Esophagus muscularis mucosa (tissue), 4 donors: ENCODE results near the gene ATG3. TPM values are rescaled to one million over a fixed set of nuclear protein-coding genes. Genes with fewer than 3 reads are reported as not detected.
"Not testable (repeated sequence)": the region's sequence is repeated elsewhere in the genome, so short reads cannot be mapped to it uniquely, and the experiment has no call there.

Experiments
- DNase-seq: peaks from one replicate; pipeline ENCODE4 v3.0.0-alpha.2; 2017; ENCODE audit errors: extremely low spot score
- H3K27ac ChIP-seq, 4 donors: fragments of 200-600 bp; sonication (generic); replicated peaks in 1 of 4; 1 replicate in 3 of 4; 2 replicates in 1 of 4; pipeline ENCODE4 v1.5.1; 2016 to 2019; ENCODE audit warnings: mild to moderate bottlenecking in 1 of 4
- H3K27me3 ChIP-seq, 4 donors: fragments of 200-600 bp; sonication (generic); one replicate each; pipeline versions ENCODE4 v1.5.1 to v1.6.0; 2016 to 2019
- H3K36me3 ChIP-seq, 4 donors: fragments of 200-600 bp; sonication (generic); one replicate each; pipeline ENCODE4 v1.5.1; 2016 to 2019
- H3K4me1 ChIP-seq, 4 donors: fragments of 200-600 bp; sonication (generic); one replicate each; pipeline ENCODE4 v1.5.1; 2016 to 2019
- H3K4me3 ChIP-seq, 4 donors: fragments of 200-600 bp; sonication (generic); 1 replicate in 2 of 4; 2 replicates in 2 of 4; pipeline ENCODE4 v1.5.1; 2016 to 2019; ENCODE audit warnings: mild to moderate bottlenecking in 4 of 4, moderate library complexity in 1 of 4
- H3K9me3 ChIP-seq, 4 donors: fragments of 200-600 bp; sonication (generic); 1 replicate in 3 of 4; 2 replicates in 1 of 4; pipeline ENCODE4 v1.5.1; 2016 to 2019
- EP300 ChIP-seq: sonication (generic); formaldehyde crosslinking; IDR thresholded peaks from one replicate; pipeline ENCODE4 v1.6.1; 2017; ENCODE audit warnings: antibody characterized with exemption
- POLR2A ChIP-seq: fragments of 450-650 bp; IDR thresholded peaks from one replicate; pipeline ENCODE4 v1.6.1; 2017; ENCODE audit warnings: antibody characterized with exemption, moderate library complexity, mild to moderate bottlenecking, low read depth
- POLR2AphosphoS5 ChIP-seq, 2 donors: sonication (generic); formaldehyde crosslinking; IDR thresholded peaks; one replicate each; pipeline ENCODE4 v1.6.1; 2017; ENCODE audit warnings: antibody characterized with exemption in 2 of 2
- WGBS: methylation state at CpG from one replicate; pipeline ENCODE4 v1.1.5; 2018; 5-methylcytosine and 5-hydroxymethylcytosine counted together
- intact Hi-C: fragments of 100-400 bp; cut with DNase I; formaldehyde crosslinking; loops from one replicate; pipeline ENCODE4 v1.15.1; 2023
- total RNA-seq, 4 donors: library from RNA; depleted of rRNA; stranded (reverse); fragments of >200 nt; gene quantifications; one replicate each; pipeline versions ENCODE4 v1.1.0 to v1.2.1, GENCODE V29; 2016
- TF ChIP-seq, protein P1 (sequence below), 3 experiments: fragments of 200-600 bp in 2 of 3; fragments of 450-650 bp in 1 of 3; sonication (generic) in 2 of 3; IDR thresholded peaks; one replicate each; pipeline ENCODE4 v1.5.1; 2017 to 2019; ENCODE audit warnings: antibody characterized with exemption in 3 of 3, mild to moderate bottlenecking in 2 of 3, moderate library complexity in 1 of 3

ATG3 gene
- total RNA-seq, 4 donors from 2014 or later: 41.3 to 60.3 (median 57.2) TPM

DNA sequence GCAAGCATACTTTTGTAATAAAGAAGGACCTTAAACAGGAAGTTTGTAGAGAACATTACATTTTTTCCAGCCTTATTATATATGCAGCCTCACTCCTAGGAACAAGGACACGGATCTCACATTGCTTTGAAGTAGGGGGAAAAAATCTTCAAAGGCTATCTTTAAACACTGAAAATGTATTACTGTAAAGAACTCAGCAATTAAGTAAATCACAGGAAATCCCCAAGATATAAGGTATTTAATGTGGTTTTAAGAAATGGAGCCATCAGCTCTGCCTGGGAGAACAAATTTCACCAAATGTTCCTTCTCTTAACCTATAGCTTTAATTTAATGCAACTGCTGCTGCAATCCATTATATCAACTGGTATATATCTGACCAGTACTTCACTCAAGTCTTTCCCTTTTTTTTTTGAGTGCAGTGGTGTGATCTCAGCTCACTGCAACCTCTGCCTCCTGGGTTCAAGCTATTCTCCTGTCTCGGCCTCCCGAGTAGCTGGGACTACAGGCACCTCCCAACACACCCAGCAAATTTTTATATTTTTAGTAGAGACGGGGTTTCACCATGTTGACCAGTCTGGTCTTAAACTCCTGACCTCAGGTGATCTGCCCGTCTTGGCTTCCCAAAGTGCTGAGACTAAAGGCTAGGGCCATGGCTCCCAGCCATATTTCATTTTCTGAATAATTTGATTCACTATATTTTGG is 65.2 kb downstream of the ATG3 start:
- no peak for DNase-seq
- H3K27ac ChIP-seq: no peak overlapping the region
- WGBS: 89% methylated on average over 5 of the region's 5 CpGs
- no peak overlapping the region for H3K4me3 ChIP-seq
- no peaks in the 10 kb centered on the region for H3K27me3 ChIP-seq
- no peaks in the 10 kb centered on the region for H3K9me3 ChIP-seq
- intact Hi-C loops: no loop called here
- H3K36me3 ChIP-seq: no peaks in the 10 kb centered on the region
- no peaks in the 10 kb centered on the region for H3K4me1 ChIP-seq
- no peak for TF ChIP-seq POLR2AphosphoS5 (IDR thresholded peaks at IDR 0.05)
- TF ChIP-seq POLR2A: no peak
- TF ChIP-seq, protein P1, sequence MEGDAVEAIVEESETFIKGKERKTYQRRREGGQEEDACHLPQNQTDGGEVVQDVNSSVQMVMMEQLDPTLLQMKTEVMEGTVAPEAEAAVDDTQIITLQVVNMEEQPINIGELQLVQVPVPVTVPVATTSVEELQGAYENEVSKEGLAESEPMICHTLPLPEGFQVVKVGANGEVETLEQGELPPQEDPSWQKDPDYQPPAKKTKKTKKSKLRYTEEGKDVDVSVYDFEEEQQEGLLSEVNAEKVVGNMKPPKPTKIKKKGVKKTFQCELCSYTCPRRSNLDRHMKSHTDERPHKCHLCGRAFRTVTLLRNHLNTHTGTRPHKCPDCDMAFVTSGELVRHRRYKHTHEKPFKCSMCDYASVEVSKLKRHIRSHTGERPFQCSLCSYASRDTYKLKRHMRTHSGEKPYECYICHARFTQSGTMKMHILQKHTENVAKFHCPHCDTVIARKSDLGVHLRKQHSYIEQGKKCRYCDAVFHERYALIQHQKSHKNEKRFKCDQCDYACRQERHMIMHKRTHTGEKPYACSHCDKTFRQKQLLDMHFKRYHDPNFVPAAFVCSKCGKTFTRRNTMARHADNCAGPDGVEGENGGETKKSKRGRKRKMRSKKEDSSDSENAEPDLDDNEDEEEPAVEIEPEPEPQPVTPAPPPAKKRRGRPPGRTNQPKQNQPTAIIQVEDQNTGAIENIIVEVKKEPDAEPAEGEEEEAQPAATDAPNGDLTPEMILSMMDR (IDR thresholded peaks at IDR 0.05): no peak
- TF ChIP-seq EP300: no peak

DNA sequence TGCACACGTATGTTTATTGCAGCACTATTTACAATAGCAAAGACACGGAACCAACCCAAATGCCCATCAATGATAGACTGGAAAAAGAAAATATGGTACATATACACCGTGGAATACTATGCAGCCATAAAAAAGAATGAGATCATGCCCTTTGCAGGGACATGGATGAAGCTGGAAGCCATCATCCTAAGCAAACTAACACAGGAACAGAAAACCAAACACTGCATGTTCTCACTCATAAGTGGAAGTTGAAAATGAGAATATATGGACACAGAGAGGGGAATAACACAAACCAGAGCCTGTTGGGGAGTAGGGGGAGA is 67.4 kb downstream of the ATG3 start:
- WGBS: 93% methylated on average over 3 of the region's 3 CpGs
- H3K36me3 ChIP-seq, H3K9me3 ChIP-seq, intact Hi-C loops, DNase-seq, H3K4me1 ChIP-seq, H3K27me3 ChIP-seq, H3K4me3 ChIP-seq, H3K27ac ChIP-seq: not testable (repeated sequence)

DNA sequence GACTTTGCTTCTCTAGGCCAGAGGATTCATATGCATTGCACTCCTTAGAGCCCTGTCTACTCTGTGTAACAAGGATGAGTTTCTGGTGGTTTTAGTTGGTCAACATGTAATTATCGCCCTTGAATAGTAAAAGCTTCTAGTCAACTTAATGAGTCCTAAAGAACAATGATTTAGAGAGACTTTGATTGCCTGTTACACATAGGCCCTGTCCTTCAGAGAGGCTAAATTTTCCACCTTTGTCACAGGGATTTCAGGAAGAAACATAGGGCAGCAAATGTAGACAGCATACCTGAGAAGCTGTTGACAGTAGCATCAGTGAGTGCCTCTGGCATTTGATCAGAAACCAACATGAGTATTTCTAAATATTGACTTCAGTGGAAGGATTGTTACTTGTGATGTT is 69.6 kb downstream of the ATG3 start:
- Histone ChIP-seq H3K27ac (no peak overlapping the region), H3K4me1 (no peaks in the 10 kb centered on the region), H3K27me3 (no peaks in the 10 kb centered on the region), H3K4me3 (no peak overlapping the region), H3K36me3 (no peaks in the 10 kb centered on the region), H3K9me3 (no peaks in the 10 kb centered on the region)
- TF ChIP-seq EP300 (no peak), POLR2A (no peak), POLR2AphosphoS5 (IDR thresholded peaks at IDR 0.05) (no peak)
- TF ChIP-seq, protein P1 (IDR thresholded peaks at IDR 0.05): no peak
- no peak for DNase-seq
- intact Hi-C loops: no loop called here
- WGBS: 100% methylated on average over 1 of the region's 1 CpG

DNA sequence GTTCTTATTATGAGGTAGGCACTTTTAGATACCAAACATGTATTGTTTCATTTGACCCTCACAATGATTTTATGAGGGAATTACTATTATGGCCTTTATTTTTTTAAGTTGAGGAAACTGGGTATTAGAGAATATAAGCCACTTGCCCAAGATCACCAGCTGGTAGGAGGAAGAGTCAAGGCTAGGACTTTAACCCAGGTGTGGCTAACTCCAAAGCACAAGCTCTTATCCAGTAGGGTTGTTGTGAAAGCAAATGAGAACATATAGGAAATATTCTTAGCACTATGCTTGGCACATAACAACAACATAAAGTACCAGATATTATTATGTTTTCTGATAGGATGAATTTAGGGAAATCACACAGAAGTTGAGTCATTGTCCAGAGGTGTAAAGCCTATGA is 70.4 kb downstream of the ATG3 start:
- Histone ChIP-seq H3K27ac (no peak overlapping the region), H3K4me1 (no peaks in the 10 kb centered on the region), H3K4me3 (no peak overlapping the region), H3K9me3 (no peaks in the 10 kb centered on the region), H3K27me3 (no peaks in the 10 kb centered on the region), H3K36me3 (no peaks in the 10 kb centered on the region)
- TF ChIP-seq POLR2AphosphoS5 (IDR thresholded peaks at IDR 0.05): no peak
- no peak for TF ChIP-seq POLR2A
- TF ChIP-seq, protein P1 (IDR thresholded peaks at IDR 0.05): no peak
- TF ChIP-seq EP300: no peak
- DNase-seq: no peak
- intact Hi-C loops: no loop called here

DNA sequence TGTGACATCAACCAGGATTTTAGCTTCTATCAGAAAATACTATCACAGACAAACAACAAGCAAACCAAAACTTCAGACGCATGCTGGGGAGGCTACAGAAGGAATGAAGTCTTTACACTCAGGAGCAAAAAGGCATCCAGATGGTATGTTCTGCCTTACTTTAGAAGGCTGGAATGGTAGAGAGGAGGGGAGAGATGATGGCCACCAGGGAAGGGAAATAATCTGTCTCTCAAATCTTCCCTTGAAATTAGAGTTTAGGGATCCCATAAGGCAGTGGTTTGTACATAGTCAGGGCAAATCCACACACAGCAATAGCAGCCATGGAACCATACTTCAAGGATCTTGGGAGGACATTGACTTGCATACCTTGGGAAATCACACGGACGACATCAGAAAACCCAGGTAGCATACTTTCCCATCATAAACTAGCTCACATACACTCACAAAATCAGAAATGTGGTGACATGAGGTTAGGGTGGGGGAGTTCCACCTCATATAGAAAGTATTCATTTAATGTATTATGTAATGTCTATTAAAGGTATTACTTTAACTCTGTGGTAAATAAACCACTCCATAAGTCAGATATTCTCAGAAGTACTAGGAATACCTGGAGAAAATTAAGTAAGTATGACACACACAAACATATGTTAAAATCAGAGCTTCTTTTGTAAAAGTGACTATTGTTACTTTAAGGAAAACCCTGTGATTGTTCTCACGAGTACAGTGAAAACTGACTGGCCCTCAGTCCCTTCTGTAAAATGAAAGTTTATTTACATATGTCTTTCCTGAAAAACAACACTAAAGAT is 71.9 kb downstream of the ATG3 start:
- no peak overlapping the region for H3K27ac ChIP-seq
- no peak for DNase-seq
- no peaks in the 10 kb centered on the region for H3K36me3 ChIP-seq
- H3K4me1 ChIP-seq: no peaks in the 10 kb centered on the region
- intact Hi-C loops: no loop called here
- H3K27me3 ChIP-seq: no peaks in the 10 kb centered on the region
- WGBS: 84% methylated on average over 4 of the region's 4 CpGs
- no peaks in the 10 kb centered on the region for H3K9me3 ChIP-seq
- TF ChIP-seq EP300 (no peak), POLR2A (no peak), POLR2AphosphoS5 (IDR thresholded peaks at IDR 0.05) (no peak)
- TF ChIP-seq, protein P1 (IDR thresholded peaks at IDR 0.05): no peak
- H3K4me3 ChIP-seq: no peak overlapping the region
